Measurements from ENCODE around the gene COL5A2.

- TF ChIP-seq, protein P1, sequence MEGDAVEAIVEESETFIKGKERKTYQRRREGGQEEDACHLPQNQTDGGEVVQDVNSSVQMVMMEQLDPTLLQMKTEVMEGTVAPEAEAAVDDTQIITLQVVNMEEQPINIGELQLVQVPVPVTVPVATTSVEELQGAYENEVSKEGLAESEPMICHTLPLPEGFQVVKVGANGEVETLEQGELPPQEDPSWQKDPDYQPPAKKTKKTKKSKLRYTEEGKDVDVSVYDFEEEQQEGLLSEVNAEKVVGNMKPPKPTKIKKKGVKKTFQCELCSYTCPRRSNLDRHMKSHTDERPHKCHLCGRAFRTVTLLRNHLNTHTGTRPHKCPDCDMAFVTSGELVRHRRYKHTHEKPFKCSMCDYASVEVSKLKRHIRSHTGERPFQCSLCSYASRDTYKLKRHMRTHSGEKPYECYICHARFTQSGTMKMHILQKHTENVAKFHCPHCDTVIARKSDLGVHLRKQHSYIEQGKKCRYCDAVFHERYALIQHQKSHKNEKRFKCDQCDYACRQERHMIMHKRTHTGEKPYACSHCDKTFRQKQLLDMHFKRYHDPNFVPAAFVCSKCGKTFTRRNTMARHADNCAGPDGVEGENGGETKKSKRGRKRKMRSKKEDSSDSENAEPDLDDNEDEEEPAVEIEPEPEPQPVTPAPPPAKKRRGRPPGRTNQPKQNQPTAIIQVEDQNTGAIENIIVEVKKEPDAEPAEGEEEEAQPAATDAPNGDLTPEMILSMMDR (IDR thresholded peaks at IDR 0.05; ENCODE audit: poor library complexity, severe bottlenecking), result no peak
- TF ChIP-seq EZH2 (IDR thresholded peaks at IDR 0.05; ENCODE audit: borderline replicate concordance, insufficient read depth, low read length, poor library complexity, severe bottlenecking), result no peak
- TF ChIP-seq REST (IDR thresholded peaks at IDR 0.05; ENCODE audit: borderline replicate concordance), result no peak
- TF ChIP-seq TAF1 (IDR thresholded peaks at IDR 0.05; ENCODE audit: low read depth), result no peak
- TF ChIP-seq EP300 (conservative IDR thresholded peaks at IDR 0.05; ENCODE audit: poor library complexity, severe bottlenecking), result no peak
- TF ChIP-seq RAD21 (conservative IDR thresholded peaks at IDR 0.05), result no peak
These were observed 20.3 kb downstream of the COL5A2 start for GRCh38 chr2:189159273-189159672.
